Left ventricle myocardium inferior (tissue), 1 donor: ENCODE data around the gene PDIA4. TPM values are rescaled to one million over a fixed set of nuclear protein-coding genes. Genes with fewer than 3 reads are reported as not detected.

Experiments
- DNase-seq: peaks from one replicate; pipeline ENCODE4 v3.0.0-alpha.2; 2020
- H3K27ac ChIP-seq: fragments of 200-600 bp; replicated peaks from 2 replicates; pipeline ENCODE4 v1.8.0; 2021
- H3K27me3 ChIP-seq: fragments of 200-600 bp; 2 replicates; pipeline ENCODE4 v1.8.0; 2021; ENCODE audit warnings: low read depth
- H3K36me3 ChIP-seq: fragments of 200-600 bp; 2 replicates; pipeline ENCODE4 v1.8.0; 2021
- H3K4me1 ChIP-seq: fragments of 200-600 bp; 2 replicates; pipeline ENCODE4 v1.8.0; 2021
- H3K4me3 ChIP-seq: fragments of 200-600 bp; 2 replicates; pipeline ENCODE4 v1.8.0; 2021; ENCODE audit warnings: mild to moderate bottlenecking, moderate library complexity
- H3K9me3 ChIP-seq: fragments of 200-600 bp; replicated peaks from 2 replicates; pipeline ENCODE4 v1.8.0; 2021
- intact Hi-C: fragments of 100-400 bp; cut with micrococcal nuclease; formaldehyde crosslinking; loops from one replicate; pipeline ENCODE4 v1.11.0; 2022
- total RNA-seq: library from RNA; stranded (reverse); fragmentation: NEBNext Ultra II Directional; extraction: Animal tissue kit (Norgen Biotek cat#: 25700); gene quantifications from one replicate; pipeline ENCODE4 v1.2.1, GENCODE V29; 2021
- TF ChIP-seq, protein P1 (sequence below): fragments of 200-600 bp; IDR thresholded peaks from 2 replicates; pipeline ENCODE4 v1.8.0; 2021; ENCODE audit warnings: antibody characterized with exemption, mild to moderate bottlenecking, borderline replicate concordance
- donor health status: DM: no; HTN: yes; CAD: no; lungs with severe emphysema.

The PDIA4 gene
- total RNA-seq, 1 donor from 2014 or later, result 32.3 TPM

DNA sequence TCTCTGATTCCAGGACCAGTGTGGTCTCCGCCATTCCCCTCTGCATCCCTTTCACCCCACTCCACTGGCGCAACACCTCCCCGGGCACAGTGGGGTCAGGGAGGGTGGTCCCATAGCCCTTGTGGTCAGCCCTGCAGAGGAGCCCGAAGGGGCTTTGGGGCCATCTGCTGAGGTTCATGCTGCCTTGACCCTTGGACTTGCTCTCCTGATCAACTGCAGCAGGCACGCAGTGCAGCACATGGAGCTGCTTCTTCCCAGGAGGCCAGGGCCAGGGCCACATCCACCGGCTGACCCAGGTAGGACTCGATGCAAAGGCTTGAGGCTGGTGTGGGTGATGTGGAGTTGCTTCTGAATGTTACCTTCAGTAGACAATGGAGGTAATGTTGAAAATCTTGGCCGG is 35.1 kb downstream of the PDIA4 start:
- Histone ChIP-seq H3K4me3 (no peak overlapping the region), H3K27me3 (no peaks in the 10 kb centered on the region), H3K27ac (no peak overlapping the region), H3K4me1 (peaks cover 3% of the 10 kb centered on the region), H3K36me3 (no peaks in the 10 kb centered on the region), H3K9me3 (no peaks in the 10 kb centered on the region)
- TF ChIP-seq, protein P1, sequence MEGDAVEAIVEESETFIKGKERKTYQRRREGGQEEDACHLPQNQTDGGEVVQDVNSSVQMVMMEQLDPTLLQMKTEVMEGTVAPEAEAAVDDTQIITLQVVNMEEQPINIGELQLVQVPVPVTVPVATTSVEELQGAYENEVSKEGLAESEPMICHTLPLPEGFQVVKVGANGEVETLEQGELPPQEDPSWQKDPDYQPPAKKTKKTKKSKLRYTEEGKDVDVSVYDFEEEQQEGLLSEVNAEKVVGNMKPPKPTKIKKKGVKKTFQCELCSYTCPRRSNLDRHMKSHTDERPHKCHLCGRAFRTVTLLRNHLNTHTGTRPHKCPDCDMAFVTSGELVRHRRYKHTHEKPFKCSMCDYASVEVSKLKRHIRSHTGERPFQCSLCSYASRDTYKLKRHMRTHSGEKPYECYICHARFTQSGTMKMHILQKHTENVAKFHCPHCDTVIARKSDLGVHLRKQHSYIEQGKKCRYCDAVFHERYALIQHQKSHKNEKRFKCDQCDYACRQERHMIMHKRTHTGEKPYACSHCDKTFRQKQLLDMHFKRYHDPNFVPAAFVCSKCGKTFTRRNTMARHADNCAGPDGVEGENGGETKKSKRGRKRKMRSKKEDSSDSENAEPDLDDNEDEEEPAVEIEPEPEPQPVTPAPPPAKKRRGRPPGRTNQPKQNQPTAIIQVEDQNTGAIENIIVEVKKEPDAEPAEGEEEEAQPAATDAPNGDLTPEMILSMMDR, result no peak
- intact Hi-C loops, result no loop called here
- no peak for DNase-seq

DNA sequence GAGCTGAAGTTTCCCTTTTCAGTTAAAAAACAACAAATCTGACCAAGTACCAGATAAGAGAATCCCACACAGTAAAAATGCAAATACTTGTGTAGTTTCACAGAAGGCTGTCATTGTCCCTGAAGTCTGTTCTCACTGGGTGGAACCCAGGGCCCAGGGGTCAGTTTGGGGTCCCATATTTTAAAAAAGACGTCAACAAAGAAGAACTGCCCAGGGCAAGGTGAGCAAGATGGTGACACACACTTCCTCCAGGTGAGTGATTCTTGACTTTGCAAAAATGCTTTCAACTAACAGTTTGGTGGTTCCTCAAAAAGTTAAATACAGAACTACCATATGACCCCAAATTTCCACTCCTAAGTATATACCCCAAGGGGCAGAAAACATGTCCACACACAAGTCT is 36.8 kb downstream of the PDIA4 start:
- H3K9me3 ChIP-seq, result no peaks in the 10 kb centered on the region
- no peaks in the 10 kb centered on the region for H3K36me3 ChIP-seq
- no peaks in the 10 kb centered on the region for H3K27me3 ChIP-seq
- no peak overlapping the region for H3K4me3 ChIP-seq
- peaks cover 10% of the 10 kb centered on the region for H3K4me1 ChIP-seq
- DNase-seq, result no peak
- TF ChIP-seq, protein P1, result no peak
- no peak overlapping the region for H3K27ac ChIP-seq
- intact Hi-C loops, result no loop called here

DNA sequence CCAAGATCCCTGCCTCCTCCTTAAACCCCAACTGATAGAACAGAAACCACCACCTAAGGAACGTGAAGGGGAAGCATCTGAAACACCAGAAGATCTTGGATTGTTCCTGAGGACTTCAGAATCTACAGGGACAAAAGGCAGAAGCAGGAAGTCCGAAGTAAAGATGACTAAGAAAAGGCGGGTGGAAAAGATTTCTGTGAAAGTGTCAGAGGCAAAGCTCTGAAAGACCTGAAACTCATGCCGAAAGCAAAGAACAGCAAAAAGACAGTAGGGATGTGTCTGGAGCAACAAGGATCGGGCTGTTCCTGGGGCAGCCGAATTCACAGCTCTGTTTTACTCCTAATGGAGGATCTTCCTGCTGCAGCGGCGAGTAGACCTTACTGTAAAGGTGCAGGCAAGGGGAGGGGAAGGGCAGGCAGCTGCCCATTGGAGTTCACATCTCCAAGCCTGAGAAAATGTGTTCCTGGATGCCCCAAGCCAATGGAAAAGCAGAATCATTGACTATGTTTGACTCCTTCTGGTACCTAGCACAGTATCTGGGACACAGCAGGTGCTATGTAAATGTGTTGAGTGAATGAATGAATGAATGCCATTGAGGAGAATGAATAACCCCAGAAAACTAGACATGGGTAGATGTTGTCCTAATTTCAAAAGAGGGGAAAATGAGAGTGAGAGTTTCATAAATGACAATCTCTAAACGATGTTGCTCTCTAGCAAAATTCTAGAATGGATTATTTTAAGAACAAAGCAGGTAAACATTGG is 40.4 kb downstream of the PDIA4 start:
- intact Hi-C loops, result no loop called here
- Histone ChIP-seq H3K36me3 (no peaks in the 10 kb centered on the region), H3K4me3 (peak overlapping the region; percentile 74), H3K9me3 (no peaks in the 10 kb centered on the region), H3K4me1 (peaks cover 37% of the 10 kb centered on the region), H3K27ac (peak overlapping the region; percentile 81), H3K27me3 (no peaks in the 10 kb centered on the region)
- no peak for DNase-seq
- TF ChIP-seq, protein P1, result no peak

DNA sequence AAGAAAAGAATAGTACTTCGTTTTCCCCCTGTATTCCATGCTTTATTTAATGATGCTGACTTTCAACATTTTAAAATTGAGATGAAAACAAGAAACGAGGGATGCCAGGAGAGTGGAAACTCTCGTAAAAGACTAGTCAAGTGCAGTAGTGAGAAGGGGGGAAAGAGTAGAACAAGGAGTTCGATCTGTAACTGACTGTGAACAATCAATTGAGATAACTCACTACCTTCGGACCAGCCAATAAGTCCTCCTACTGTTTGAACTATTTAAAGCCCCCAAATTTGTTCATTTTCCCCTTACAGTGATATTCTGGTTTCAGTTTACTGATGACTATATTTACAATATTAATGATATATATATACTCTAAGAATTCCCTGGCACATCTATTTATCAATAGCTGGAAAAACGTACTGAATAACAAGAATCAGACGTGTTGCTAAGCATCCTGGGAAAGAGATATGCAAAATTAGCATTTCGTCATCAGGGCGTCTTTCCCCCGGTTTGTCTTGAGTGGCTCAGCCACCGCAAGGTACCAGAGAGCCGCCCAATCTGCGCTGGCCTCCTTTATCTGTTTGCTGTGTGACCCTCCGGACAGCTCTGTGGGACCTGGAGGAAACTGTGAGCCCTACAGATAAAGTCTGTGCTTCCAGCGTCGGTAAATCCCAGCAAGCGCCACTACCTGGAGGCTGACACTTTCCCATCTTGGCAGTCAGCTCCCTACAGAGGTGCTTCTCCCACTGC is 41.1 kb downstream of the PDIA4 start:
- Histone ChIP-seq H3K27me3 (no peaks in the 10 kb centered on the region), H3K9me3 (no peaks in the 10 kb centered on the region), H3K36me3 (no peaks in the 10 kb centered on the region), H3K4me1 (peaks cover 44% of the 10 kb centered on the region), H3K27ac (peak overlapping the region; percentile 81), H3K4me3 (peak overlapping the region; percentile 74)
- peak; percentile 72 for DNase-seq
- intact Hi-C loops, result no loop called here
- TF ChIP-seq, protein P1, result no peak

DNA sequence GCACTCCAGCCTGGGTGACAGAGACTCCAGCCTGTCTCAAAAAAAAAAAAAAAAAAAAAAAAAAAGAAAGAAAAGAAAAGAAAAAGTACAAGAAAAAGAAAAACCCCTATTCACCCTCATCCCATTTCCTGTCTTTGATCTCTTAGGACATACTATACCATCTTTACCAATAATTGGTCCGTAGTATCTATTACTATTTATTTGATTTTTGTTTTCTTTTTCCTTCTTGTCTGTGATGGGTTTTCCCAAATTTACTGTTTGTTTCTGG is 41.6 kb downstream of the PDIA4 start:
- no peaks in the 10 kb centered on the region for H3K27me3 ChIP-seq
- H3K36me3 ChIP-seq, result no peaks in the 10 kb centered on the region
- no peak for DNase-seq
- intact Hi-C loops, result no loop called here
- TF ChIP-seq, protein P1, result no peak
- H3K27ac ChIP-seq, result peak overlapping the region; percentile 81
- H3K4me3 ChIP-seq, result peak overlapping the region; percentile 74
- no peaks in the 10 kb centered on the region for H3K9me3 ChIP-seq
- H3K4me1 ChIP-seq, result peaks cover 44% of the 10 kb centered on the region
